HL-60/S4 treated with retinoic acid at 250 ng/mL for 4 days and 3 days (cell line): ENCODE data around the gene PHACTR1.

Experiments used
- in situ Hi-C: fragments of 300-500 bp; cut with MboI; formaldehyde crosslinking; loops from 2 replicates; pipeline ENCODE4 v1.7.0; 2022; ENCODE audit warnings: low sequenced_read_pairs

The PHACTR1 gene

DNA sequence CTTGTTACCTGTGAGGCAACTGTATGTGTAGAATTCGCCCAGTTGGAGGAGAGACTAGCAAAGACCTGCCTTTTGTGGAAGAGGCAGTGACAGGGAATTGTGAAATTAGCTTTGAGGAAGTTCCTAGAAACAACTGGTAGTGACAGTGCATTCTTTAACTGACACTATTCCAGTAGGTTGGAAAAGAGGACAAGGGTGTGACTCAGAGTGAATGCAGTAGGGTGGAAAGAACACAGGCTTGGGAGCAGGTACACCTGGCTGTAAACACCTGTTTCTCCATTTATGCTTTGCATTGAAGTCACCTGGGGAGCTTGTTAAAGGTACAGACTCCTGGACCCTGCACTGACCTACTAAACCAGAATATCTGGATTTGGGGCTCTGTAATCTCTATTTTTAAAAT is 295.7 kb downstream of the PHACTR1 start:
- in situ Hi-C loops = no loop called here

DNA sequence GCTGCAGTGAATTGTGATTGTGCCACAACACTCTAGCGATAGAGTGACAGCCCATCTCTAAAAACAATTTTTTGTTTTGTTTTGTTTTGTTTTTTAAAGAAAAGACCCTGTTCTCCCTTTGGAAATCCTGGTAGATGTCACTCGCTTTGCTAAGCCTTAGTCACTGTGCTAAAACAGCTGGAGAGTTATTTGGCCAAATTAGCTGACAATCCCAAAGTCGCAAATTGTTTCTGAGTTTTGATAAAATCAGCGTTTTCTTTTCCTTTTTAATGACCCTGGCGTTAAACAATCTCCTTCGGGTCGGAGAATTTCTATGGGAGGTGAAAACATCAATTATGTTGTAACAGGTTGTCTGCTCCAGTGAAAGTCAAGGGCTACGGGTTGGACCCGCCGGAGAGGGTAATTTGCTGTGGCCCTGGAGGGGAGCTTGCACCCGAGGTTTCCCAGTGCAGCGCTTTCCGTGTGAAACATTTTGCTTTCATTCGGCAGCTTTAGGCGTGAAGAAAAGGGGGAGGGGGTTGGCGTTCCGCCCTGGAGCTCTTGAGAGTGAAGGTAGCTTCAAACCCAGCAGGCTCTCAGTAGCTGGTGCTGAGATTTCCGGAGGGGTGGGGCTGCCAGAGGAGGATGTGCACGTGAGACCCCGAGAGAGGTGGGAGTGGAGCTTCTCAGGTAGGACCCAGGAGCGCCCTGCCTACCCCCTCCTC is 296.6 kb downstream of the PHACTR1 start:
- in situ Hi-C loops = no loop called here

DNA sequence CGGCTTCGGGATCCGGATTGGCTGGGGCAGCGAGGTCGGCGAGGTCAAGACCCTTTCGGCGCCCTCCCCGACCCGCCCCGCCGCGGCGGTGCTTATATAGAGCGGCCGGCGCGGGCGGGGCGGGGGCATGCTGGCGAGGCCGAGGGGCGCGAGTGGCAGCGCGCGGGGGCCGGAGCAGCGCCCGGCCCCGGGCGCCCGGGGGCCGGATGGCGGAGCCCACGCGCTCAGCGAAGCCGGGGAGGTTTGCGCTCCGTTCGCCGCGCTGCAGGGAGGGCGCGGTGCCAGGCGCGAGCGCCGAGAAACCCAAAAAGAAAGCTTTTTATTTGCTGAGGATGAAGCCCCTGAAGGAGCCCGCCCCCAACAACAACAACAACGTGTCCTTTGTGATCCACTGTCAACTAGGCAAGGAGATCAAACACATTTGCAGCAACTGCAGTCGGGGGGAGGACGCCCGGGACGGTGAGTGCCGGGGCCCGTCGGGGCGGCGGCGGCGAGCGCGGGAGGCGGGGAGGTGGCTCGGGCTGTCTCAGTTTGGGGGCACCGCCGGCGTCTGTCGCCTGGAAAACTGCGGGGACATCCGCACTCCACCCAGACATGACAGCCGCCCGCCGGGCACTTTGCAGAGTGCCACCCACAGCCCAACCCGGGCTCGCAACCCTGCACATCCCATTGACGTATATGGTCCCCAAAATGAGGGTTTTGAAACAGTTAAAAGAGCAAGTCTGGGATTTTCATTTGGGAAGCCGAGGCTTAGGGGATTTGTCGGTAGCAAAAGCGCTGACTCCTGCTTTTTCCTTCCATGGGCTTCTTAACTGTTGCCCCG is 297.3 kb downstream of the PHACTR1 start:
- in situ Hi-C loops = no loop called here

DNA sequence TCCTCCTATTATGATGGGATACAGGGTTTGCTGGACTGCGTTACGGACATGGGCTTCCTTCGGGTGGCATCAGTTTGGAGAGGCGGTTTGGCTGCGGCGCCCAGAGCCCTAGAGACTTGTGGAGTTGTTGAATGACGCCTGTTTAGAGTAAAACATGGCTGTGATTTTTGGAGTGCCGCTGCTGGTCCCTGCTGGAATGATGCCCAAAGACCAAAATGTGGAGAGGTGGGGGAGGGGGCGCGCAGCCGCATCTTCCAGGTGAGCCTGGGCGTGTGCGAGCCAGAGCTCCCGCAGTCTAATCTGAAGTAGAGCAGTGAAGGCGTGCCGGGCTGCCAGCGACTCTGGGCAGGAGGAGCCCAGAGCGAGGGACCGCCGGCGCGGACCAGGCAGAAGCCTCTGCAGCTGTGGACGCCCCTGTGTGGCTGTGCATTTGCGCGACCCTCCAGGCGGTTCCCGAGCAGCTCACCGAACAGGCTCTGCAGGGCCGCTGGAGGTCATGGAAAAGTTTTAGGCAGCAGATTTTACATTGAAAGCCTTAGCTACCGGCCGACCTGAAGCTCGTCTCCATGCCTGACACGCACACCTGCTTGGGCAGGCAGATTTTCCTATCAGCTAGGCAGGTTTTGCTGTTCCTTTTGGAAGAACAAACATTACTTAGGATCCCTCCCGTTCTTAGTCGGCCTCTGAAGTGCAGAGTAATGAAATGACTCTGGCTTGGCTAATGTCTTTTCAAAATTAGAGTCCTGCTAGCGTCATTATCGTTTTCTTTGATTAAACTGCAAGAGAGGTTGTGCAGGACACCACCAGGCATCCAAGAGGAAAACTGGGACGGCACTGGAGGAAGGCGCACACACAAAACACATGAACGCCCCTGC is 298.2 kb downstream of the PHACTR1 start:
- in situ Hi-C loops = no loop called here

DNA sequence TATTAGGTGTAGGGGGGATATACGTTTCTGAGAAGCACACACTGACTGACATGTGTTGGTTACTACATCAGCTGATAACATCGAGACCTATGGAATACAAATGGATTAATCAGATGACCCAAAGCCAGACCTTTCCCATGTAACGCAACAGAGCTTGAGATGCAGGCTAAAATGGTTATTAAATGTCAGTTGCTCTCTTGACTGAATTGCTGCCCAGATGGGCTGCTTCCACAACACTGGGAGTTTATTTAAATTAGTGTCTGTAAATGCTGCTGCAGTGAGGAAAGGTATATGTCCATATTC is 298.8 kb downstream of the PHACTR1 start:
- in situ Hi-C loops = no loop called here

DNA sequence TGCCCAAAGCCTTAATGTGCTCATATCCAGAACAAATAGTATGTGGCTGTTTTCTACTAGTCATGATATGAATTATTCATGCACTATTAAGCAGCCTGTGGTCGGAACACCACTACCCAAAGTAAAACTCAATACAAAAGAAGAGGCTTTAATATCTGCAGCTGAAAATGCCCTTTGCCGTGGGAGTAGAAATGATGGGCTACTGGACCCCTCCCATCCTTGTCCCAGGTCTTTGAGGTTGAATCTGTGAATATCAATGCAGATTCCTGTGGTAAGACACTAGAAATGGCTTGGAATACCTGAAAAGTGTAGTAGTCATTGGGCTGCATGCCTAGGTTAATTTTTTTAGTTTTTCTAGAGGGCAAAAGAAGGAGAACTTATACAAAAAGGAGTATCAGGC is 308.0 kb downstream of the PHACTR1 start:
- in situ Hi-C loops = no loop called here

DNA sequence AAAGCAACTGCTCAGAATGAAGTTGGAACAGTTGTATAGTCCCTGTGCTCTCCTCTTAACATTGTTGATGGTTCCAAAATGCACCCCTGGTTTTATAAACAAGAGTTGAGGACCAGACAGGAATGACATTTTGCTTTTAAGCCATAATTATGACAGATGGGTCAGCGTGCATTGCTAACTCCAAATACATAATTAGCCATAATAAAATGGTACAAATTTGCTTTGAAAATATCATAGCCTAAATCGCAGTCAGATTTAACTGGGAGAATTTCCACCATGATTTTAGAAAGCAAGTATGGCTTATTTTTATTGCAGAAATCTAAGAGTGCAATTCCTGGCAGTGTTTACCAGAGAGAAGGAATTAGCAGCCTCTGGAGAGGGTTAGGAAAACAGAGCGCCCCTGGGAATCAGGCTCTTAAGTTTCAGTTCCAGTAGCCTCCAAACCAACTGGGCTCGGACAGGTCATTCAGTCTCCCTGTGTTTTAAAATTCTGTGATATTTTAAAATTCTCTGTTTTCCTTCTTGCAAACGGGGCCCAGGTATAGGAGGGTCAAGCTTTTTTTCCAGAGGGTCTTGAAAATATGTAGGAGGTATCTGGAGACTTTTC is 309.4 kb downstream of the PHACTR1 start:
- in situ Hi-C loops = no loop called here

DNA sequence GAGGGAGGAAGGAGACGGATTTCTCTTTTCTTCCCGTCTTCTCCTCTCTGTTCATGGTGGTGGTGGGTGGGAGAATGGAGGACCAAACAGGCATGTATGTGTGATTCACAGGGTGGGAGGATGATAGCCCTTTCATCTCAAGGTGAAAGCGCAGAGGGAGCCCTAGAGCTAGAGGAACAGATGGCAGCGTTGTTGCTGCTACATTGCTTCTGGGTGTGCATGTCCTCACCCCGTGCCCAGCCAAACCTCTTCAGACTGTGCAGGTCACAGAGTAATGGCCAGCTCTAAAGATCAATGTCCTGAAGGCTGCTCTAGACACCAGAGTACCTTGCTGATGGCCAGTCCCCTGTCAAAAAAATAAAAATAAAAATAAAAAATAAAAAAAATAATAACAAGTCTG is 310.0 kb downstream of the PHACTR1 start:
- in situ Hi-C loops = no loop called here

DNA sequence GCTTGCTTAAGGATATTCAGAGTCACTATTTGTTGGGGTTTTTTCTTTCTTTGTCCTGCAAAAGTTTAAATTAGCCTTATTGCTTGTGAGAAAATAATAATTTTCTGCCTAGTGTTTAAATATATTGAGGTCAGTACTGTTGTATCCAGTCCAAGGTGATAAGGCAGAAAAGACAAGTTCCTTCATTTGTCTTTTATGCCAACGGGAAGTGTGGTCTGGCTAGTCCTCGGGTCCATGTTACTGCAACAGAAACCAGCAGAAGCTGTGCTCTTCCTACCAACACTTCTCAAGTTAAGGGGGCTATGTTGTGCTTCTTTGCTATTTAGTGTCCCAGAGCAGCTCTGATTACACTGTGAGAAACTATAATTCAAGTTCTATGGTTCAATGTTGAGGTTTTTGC is 310.6 kb downstream of the PHACTR1 start:
- in situ Hi-C loops = no loop called here

DNA sequence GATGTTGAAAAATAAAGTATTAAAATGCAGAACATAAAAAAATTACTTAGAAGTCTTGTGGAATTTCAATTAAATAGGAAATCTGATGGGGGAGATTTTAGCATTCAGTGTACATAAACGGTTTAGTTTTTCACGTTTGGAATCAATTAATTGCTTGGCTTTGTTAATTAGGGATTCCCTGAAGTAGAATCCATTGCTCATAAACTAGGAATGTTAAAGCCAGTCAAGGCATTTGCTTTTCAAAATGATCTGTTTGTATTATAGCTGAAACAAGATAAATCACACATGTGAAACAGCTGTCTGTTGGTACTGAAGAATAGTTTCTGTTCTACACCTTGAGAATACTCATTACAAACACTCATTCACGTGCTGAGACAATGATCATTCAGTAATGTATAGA is 313.8 kb downstream of the PHACTR1 start:
- in situ Hi-C loops = no loop called here

DNA sequence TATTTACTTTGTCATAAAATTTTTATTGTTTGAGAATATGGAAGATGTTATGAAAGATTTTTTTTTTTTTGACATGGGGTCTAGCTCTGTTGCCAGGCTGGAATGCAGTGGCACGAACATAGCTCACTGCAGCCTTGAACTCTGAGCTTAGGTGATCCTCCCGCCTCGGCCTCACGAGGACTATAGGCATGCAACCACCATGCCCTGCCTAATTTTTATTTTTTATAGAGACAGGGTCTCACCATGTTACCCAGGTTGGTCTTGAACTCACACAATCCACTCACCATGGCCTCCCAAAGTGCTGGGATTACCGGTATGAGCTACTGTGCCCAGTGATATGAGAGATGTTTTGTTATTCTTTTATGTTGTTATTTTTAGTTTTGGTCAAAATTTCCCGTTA is 316.0 kb downstream of the PHACTR1 start:
- in situ Hi-C loops = no loop called here

DNA sequence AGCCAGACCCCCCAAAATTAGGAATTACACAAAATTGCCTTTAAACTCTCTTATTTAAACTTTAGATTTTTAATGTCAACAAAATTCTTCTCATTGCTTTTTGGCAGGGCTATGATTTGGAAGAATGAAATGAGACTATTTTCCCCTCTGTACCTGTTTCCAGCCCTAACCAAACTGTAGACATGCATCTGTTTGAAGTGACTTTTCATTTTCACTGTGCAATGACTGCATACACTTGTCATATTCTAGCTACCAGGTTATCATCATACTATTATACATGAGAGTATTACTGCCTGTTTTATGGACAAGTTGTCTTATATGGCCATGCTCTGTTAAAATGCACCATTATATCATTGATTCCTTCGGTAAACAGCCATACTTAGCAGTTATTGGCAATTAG is 316.6 kb downstream of the PHACTR1 start:
- in situ Hi-C loops = no loop called here

DNA sequence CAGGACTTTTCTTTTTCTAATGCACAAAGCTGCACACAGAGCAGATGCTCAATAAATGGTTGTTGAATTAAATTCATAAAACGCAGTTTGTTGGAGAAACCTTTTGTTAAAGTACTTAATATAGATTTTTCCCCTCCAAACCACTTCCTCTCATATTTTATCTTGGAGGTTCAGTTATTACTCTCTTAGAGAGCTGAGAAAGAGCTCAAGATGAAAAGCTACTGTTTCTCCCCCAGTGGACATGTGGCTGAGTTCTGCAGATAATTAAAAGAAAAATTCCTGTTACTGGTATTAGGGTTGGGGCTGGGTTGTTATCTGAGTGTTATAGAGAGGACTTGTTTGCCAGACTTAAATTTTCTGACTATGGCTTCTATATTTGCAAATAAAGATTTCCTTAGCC is 317.7 kb downstream of the PHACTR1 start:
- in situ Hi-C loops = no loop called here

DNA sequence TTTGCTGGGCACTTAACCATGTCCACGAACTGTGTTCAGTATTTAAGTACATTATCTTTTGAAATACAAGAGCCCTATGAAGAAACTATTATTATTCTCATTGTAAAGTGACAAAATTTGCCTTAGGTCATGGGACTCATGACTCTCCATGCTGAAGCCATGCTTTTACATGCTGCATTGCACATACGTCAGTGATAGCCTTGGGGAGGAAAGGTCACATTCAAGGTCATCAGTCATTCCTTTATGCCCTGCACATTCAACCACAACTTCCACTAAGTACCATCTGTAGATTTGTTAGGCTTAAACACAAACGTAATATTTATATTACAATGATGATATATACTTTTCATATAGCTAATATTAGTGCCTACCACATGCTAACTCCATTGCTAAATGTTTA is 319.0 kb downstream of the PHACTR1 start:
- in situ Hi-C loops = no loop called here

DNA sequence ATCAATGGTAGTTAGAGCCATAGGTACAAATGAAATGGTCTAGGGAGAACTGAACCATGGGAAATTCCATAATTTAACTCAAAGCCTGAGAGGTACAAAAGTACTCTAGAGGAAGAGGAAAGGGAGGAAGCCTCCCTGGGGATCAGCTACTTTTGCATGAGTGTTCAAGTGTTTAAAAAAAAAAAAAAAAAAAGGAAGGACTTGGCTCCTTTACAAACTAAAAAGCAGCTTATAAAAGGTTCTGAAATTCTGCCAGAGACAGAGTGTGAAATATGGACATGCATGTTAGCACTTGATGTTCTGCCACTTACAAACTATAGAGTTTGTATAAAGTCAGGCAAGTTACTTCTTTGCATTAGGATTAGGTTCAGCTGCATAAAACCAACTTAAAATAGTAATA is 321.7 kb downstream of the PHACTR1 start:
- in situ Hi-C loops = no loop called here

DNA sequence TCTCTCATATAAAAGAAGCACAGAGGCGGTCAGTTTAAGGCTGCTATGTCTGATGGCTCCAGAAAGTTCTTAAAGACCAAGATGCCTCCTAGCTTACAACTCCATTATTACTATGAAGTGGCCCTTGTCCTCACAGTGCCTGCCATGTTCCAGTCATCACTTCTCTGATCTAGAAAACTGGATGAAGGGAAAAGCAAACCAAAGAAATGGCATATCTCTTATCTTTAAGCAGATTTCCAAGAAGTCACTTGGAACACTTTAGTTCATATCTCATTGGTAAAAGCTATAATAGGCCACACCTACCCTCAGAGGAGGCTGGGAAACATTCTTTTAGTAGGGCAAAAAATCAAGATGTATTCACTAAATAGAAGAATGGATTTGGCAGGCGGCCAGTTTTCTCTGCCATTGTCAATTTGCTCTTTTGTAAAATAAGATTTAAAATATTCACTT is 322.2 kb downstream of the PHACTR1 start:
- in situ Hi-C loops = no loop called here

DNA sequence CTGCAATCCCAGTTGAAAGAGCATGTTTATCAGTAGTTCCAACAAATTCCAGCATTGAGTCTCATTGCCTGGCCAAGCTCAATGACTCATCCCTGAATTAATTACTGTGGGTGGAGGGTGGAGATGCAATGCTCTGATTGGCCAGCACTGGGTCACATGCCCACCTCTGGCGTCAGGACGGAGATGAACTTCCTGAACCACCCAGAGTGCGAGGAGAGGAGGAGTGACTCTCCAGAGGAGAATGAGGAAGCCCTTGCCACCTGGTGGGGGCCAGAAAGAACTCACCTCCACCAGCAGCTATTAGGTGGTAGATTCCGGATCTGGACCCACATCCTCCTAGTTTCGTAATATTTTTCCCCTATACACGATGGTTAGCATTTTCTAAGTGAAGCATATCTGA is 327.8 kb downstream of the PHACTR1 start:
- in situ Hi-C loops = no loop called here

DNA sequence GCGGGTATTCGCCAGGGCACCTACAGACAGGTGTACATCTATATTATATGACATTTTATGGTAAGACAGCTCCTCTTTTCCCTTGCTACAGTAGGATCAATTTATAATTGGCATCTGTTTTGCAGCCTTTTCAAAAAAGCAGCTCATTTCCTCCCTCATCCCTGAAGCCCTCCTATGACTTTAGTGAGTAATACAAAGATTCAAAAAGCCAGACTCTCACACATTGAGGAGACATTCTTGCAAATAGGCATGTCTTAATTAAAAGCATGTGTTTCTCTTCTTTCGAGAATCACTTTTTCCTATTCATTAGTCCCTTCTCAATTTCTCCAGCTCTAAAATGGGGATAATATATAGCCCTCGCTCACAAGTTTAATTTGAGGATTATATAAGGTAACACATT is 328.3 kb downstream of the PHACTR1 start:
- in situ Hi-C loops = no loop called here

DNA sequence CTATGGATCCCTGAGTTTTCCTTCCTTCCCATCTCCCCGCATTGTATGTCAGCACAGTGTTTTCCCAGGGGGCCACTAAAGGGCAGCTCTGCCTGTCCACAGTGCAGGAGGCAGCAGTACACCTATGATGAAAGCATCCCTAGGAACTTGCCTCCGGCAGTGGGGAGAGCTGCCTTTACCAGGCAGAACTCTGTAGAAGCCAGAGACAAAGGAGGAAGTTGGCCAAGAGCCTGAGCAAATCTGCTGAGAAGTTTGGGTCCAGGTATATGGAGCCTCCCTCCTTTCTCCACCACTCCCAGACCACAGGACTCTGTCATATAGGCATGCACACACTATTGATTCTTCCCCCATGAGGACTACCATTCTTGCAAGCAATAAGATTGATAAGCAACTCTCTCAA is 329.1 kb downstream of the PHACTR1 start:
- in situ Hi-C loops = no loop called here

DNA sequence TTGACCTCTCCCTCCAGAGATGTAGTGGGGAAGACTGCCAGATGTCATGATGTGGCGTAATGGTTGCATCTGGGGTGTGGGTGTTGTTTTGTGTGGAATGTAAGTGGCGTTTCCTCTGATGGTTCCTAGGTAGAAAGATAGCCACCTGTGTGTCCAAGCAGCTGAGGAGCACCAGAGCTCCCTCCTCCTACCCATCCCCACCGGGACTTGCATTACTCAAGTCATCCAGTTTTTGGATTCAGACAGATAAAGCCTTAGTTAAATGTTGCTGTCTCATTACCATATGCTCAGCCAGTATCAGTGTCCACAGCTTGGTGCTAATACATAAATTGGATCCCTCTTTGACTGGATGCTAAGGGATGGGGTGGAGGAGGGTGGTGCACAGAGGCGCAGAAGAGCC is 329.5 kb downstream of the PHACTR1 start:
- in situ Hi-C loops = no loop called here

DNA sequence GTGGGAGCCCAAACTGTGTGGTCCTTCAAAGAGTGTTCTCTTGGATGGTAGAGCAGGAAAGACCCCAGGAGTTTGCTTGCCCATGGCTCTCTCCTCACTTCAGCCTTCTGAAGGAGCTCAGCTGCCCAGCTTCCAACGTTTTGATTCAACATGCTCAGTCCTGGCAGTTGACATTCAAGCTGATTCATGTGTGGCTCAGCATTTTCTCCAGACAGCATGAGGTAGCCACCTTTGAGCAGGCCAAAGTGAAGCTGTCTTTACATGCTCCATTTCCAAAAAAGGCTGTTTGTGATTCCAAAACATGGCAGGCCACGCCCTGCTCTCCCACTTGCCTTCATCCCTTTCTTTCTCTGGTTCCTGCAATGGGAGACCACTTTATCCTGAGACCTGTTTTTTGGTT is 331.5 kb downstream of the PHACTR1 start:
- in situ Hi-C loops = no loop called here
